Kidney epithelial cell (primary cell): ENCODE measurements around the gene ZNF283. TPM values are rescaled to one million over a fixed set of nuclear protein-coding genes. Genes with fewer than 3 reads are reported as not detected.

ENCODE experiments used
- DNase-seq: peaks from one replicate; pipeline ENCODE4 v3.0.0-alpha.2; 2010; ENCODE audit warnings: low read depth
- H3K27me3 ChIP-seq: 2 replicates; pipeline ENCODE4 v1.6.0; 2011; ENCODE audit warnings: low read length; ENCODE audit not compliant: control insufficient read depth, insufficient read depth
- H3K36me3 ChIP-seq: 2 replicates; pipeline ENCODE4 v1.5.1; 2011; ENCODE audit warnings: low read length; ENCODE audit not compliant: control insufficient read depth, insufficient read depth
- H3K4me3 ChIP-seq: 2 replicates; pipeline ENCODE4 v1.5.1; 2011; ENCODE audit warnings: low read depth, mild to moderate bottlenecking, control low read depth, low read length
- CTCF ChIP-seq: IDR thresholded peaks from 2 replicates; pipeline ENCODE4 v1.5.1; 2011; ENCODE audit warnings: mild to moderate bottlenecking, moderate library complexity, low read length, control low read depth, inconsistent platforms; ENCODE audit not compliant: insufficient read depth, poor library complexity, severe bottlenecking
- total RNA-seq: library from RNA; depleted of rRNA; stranded (reverse); fragments of >200 nt; gene quantifications from 2 replicates; pipeline ENCODE4 v1.2.3, GENCODE V29; 2015

Gene ZNF283
- total RNA-seq, 1 donor from 2014 or later, result 3.8 TPM

DNA sequence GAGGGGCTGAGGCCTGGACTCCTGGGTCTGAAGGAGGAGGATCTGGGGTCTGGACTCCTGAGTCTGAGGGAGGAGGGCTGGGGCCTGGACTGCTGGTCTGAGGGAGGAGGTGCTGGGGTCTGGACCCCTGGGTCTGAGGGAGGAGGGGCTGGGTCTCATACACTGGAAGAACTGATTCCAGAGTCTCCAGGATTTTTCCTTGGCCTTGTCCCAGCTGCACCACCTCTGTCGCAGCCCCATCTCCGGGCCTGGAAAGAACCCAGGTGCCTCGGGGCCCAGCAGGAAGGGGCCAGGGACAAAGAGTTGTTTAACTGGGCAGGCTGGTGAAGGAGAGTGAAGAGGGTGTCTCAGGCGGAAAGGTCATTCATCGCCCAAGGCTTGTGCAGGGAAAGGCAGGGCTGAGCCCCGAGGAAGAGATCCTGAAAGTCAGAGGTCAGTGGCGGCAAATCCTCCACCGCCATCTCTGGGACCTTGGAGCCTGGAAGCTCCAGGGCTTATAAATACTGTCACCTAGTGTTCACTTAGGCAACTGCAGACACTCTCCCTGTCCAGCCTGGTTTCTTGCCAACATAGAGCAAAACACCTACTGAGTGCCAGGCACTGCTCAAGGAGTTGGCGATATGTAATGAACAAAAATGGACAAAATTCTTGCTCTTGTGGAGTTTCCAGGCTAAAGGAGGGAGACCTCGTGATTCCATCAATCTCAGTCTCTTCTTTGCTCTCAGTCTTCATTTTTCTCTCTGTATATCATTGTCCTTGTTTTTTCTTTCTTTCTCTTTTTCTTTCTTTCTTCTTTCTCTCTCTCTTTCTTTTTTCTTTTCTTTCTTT, 41.9 kb upstream of the ZNF283 start:
- DNase-seq, result no peak
- TF ChIP-seq CTCF, result peak; percentile 99
- Histone ChIP-seq H3K36me3 (no peaks in the 10 kb centered on the region), H3K27me3 (no peaks in the 10 kb centered on the region), H3K4me3 (no peak overlapping the region)

GRCh38 chr19:43786665-43787064, 40.5 kb upstream of the ZNF283 start:
- H3K27me3 ChIP-seq, result no peaks in the 10 kb centered on the region
- no peak for TF ChIP-seq CTCF
- DNase-seq, result no peak
- no peak overlapping the region for H3K4me3 ChIP-seq
- no peaks in the 10 kb centered on the region for H3K36me3 ChIP-seq

DNA sequence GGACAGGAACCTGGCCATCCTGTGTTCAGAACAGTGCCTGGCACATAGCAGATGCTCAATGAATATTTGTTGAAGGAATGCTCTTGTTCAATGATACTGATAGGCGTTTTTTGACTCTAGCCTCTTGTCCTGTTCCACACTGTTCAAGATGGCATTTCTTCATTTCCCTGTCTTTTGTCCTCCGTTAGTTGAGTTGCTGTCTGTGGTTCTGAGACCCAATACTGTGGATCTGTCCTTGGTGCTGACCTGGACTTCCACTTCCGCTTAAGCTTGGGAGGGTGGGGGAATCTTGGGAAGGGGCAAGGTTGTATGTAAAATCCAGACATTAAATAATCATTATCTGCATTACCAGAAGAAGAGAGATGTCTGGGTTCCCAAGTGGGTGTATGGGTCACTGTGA, 38.1 kb upstream of the ZNF283 start:
- no peak for TF ChIP-seq CTCF
- Histone ChIP-seq H3K4me3 (no peak overlapping the region), H3K36me3 (no peaks in the 10 kb centered on the region), H3K27me3 (no peaks in the 10 kb centered on the region)
- no peak for DNase-seq

DNA sequence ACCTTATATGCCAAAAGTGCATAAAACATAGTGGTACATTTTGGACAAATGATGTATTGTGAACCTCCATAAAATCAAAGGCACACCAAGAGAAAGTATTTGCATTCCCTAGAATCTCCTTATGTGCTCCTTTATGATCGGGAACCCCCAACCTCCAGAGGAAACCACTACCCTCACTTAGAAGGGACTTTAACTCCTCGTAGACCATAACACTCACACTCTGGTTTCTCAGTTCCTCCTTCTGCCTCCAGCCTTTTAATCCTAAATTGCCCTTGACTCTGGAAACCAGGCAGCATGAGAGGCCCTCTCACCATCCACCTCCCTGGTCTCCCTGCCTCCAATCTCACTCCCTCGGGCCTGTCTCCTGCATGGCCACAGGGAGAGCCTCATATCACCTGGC, 36.5 kb upstream of the ZNF283 start:
- no peak for DNase-seq
- no peaks in the 10 kb centered on the region for H3K36me3 ChIP-seq
- H3K27me3 ChIP-seq, result no peaks in the 10 kb centered on the region
- no peak overlapping the region for H3K4me3 ChIP-seq
- no peak for TF ChIP-seq CTCF

- TF ChIP-seq CTCF, result no peak
- H3K27me3 ChIP-seq, result peaks cover 2% of the 10 kb centered on the region
- no peak overlapping the region for H3K4me3 ChIP-seq
- H3K36me3 ChIP-seq, result no peaks in the 10 kb centered on the region
- DNase-seq, result no peak
Measured at GRCh38 chr19:43797118-43797517, 30.0 kb upstream of the ZNF283 start.

DNA sequence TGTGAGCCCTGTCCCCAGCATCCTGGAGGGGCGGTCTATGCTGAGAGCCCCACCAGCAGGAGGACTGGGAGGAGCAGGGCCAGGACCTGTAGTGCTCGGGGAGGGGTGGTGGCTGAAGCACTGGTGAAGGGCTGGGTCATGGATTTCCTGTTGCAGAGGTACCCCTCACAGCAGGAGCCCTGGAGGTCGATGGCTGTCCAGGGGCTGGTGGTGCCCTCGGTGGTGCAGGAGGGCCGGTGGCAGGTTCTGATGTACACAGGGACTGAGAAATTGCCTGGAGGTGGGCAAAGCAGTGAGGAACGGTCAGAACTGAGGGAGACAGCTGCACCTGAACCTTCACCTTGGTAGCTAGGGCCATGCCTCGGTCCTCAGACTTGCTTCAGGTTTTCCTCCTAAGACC, 29.6 kb upstream of the ZNF283 start:
- TF ChIP-seq CTCF, result no peak
- no peak for DNase-seq
- H3K36me3 ChIP-seq, result no peaks in the 10 kb centered on the region
- peaks cover 2% of the 10 kb centered on the region for H3K27me3 ChIP-seq
- no peak overlapping the region for H3K4me3 ChIP-seq
